ENCODE measurements around the gene NARS2. TPM values are rescaled to one million over a fixed set of nuclear protein-coding genes. Genes with fewer than 3 reads are reported as not detected.

NARS2 gene
- total and polyA plus RNA-seq, 2 donors = 25.0 to 30.1 TPM

- peaks cover 11 to 19% of the 10 kb centered on the region in 2 donors for H3K4me1 ChIP-seq (ENCODE audit: control insufficient read depth in 2 of 2, insufficient read depth in 2 of 2, low read length in 2 of 2)
- DNase-seq (ENCODE audit: low read depth in 6 of 9, low spot score in 9 of 9) = peak in 2 of 9 donors; percentile 26 to 57
- H3K9me3 ChIP-seq (ENCODE audit: control insufficient read depth in 2 of 2, insufficient read depth in 1 of 2, low read length in 1 of 2) = no peaks in the 10 kb centered on the region
- no peak overlapping the region for H3K4me3 ChIP-seq (ENCODE audit: low read length in 2 of 2)
- H3K27ac ChIP-seq (ENCODE audit: low read depth in 1 of 2, low read length in 1 of 2) = peak overlapping the region in 1 of 2 donors; percentile 73
- 9% methylated on average over 2 of the region's 2 CpGs for WGBS
- H3K36me3 ChIP-seq (ENCODE audit: control insufficient read depth in 2 of 2, insufficient read depth in 2 of 2, low read length in 1 of 2) = no peaks in the 10 kb centered on the region
- H3K27me3 ChIP-seq (ENCODE audit: control insufficient read depth in 2 of 2, insufficient read depth in 1 of 2, low read length in 1 of 2) = no peaks in the 10 kb centered on the region
Measured at GRCh38 chr11:78453140-78453935, 121.3 kb downstream of the NARS2 start.

- 97% methylated on average over 5 of the region's 5 CpGs for WGBS
- no peaks in the 10 kb centered on the region for H3K36me3 ChIP-seq (ENCODE audit: control insufficient read depth in 2 of 2, insufficient read depth in 2 of 2, low read length in 1 of 2)
- no peaks in the 10 kb centered on the region for H3K9me3 ChIP-seq (ENCODE audit: control insufficient read depth in 2 of 2, insufficient read depth in 1 of 2, low read length in 1 of 2)
- no peak for DNase-seq (ENCODE audit: low read depth in 6 of 9, low spot score in 9 of 9)
- no peak overlapping the region for H3K27ac ChIP-seq (ENCODE audit: low read depth in 1 of 2, low read length in 1 of 2)
- H3K27me3 ChIP-seq (ENCODE audit: control insufficient read depth in 2 of 2, insufficient read depth in 1 of 2, low read length in 1 of 2) = no peaks in the 10 kb centered on the region
- H3K4me3 ChIP-seq (ENCODE audit: low read length in 2 of 2) = no peak overlapping the region
- H3K4me1 ChIP-seq (ENCODE audit: control insufficient read depth in 2 of 2, insufficient read depth in 2 of 2, low read length in 2 of 2) = peaks cover 11 to 16% of the 10 kb centered on the region in 2 donors
Measured at GRCh38 chr11:78451371-78452150, 123.1 kb downstream of the NARS2 start.

GRCh38 chr11:78450866-78451265, 123.8 kb downstream of the NARS2 start:
- WGBS = 49% methylated on average over 2 of the region's 2 CpGs
- Histone ChIP-seq H3K9me3 (ENCODE audit: control insufficient read depth in 2 of 2, insufficient read depth in 1 of 2, low read length in 1 of 2) (no peaks in the 10 kb centered on the region), H3K4me3 (ENCODE audit: low read length in 2 of 2) (no peak overlapping the region), H3K36me3 (ENCODE audit: control insufficient read depth in 2 of 2, insufficient read depth in 2 of 2, low read length in 1 of 2) (no peaks in the 10 kb centered on the region), H3K27me3 (ENCODE audit: control insufficient read depth in 2 of 2, insufficient read depth in 1 of 2, low read length in 1 of 2) (no peaks in the 10 kb centered on the region), H3K27ac (ENCODE audit: low read depth in 1 of 2, low read length in 1 of 2) (no peak overlapping the region), H3K4me1 (ENCODE audit: control insufficient read depth in 2 of 2, insufficient read depth in 2 of 2, low read length in 2 of 2) (peaks cover 11 to 15% of the 10 kb centered on the region in 2 donors)
- DNase-seq (ENCODE audit: low read depth in 6 of 9, low spot score in 9 of 9) = no peak

GRCh38 chr11:78449866-78450265, 124.8 kb downstream of the NARS2 start:
- Histone ChIP-seq H3K27me3 (ENCODE audit: control insufficient read depth in 2 of 2, insufficient read depth in 1 of 2, low read length in 1 of 2) (no peaks in the 10 kb centered on the region), H3K27ac (ENCODE audit: low read depth in 1 of 2, low read length in 1 of 2) (no peak overlapping the region)
- 99% methylated on average over 4 of the region's 4 CpGs for WGBS

GRCh38 chr11:78446210-78446609, 128.5 kb downstream of the NARS2 start:
- H3K4me1 ChIP-seq (ENCODE audit: control insufficient read depth in 2 of 2, insufficient read depth in 2 of 2, low read length in 2 of 2) = no peaks in the 10 kb centered on the region
- no peaks in the 10 kb centered on the region for H3K9me3 ChIP-seq (ENCODE audit: control insufficient read depth in 2 of 2, insufficient read depth in 1 of 2, low read length in 1 of 2)
- H3K27me3 ChIP-seq (ENCODE audit: control insufficient read depth in 2 of 2, insufficient read depth in 1 of 2, low read length in 1 of 2) = no peaks in the 10 kb centered on the region
- H3K36me3 ChIP-seq (ENCODE audit: control insufficient read depth in 2 of 2, insufficient read depth in 2 of 2, low read length in 1 of 2) = peaks cover 3 to 6% of the 10 kb centered on the region in 2 donors
- H3K27ac ChIP-seq (ENCODE audit: low read depth in 1 of 2, low read length in 1 of 2) = no peak overlapping the region
- DNase-seq (ENCODE audit: low read depth in 6 of 9, low spot score in 9 of 9) = no peak
- no peak overlapping the region for H3K4me3 ChIP-seq (ENCODE audit: low read length in 2 of 2)

More at GRCh38 chr11:78449866-78450265, 124.8 kb downstream of the NARS2 start:
- no peak for DNase-seq (ENCODE audit: low read depth in 6 of 9, low spot score in 9 of 9)
- Histone ChIP-seq H3K36me3 (ENCODE audit: control insufficient read depth in 2 of 2, insufficient read depth in 2 of 2, low read length in 1 of 2) (no peaks in the 10 kb centered on the region), H3K4me1 (ENCODE audit: control insufficient read depth in 2 of 2, insufficient read depth in 2 of 2, low read length in 2 of 2) (peaks cover 11 to 15% of the 10 kb centered on the region in 2 donors), H3K9me3 (ENCODE audit: control insufficient read depth in 2 of 2, insufficient read depth in 1 of 2, low read length in 1 of 2) (no peaks in the 10 kb centered on the region), H3K4me3 (ENCODE audit: low read length in 2 of 2) (no peak overlapping the region)

DNA sequence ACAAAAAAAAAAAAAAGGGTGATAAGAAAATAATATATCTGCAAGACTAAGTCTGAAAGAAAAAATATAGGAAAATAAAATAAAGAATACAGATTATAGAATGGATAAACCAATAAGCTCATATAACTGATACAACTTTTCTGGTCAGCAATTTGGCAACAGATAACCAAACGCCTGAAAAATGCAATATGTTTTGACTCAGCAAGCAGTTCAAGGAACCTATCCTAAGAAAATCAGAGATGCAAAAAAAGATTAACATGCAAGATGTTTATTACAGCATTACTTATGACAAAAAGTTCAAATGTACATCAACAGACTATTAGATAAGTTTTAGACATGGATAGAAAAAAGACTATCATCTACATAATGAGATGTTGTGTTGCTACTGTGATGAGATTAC, 129.9 kb downstream of the NARS2 start:
- no peak overlapping the region for H3K4me3 ChIP-seq (ENCODE audit: low read length in 2 of 2)
- no peak for DNase-seq (ENCODE audit: low read depth in 6 of 9, low spot score in 9 of 9)
- WGBS = 97% methylated on average over 1 of the region's 1 CpG
- H3K9me3 ChIP-seq (ENCODE audit: control insufficient read depth in 2 of 2, insufficient read depth in 1 of 2, low read length in 1 of 2) = no peaks in the 10 kb centered on the region
- H3K27me3 ChIP-seq (ENCODE audit: control insufficient read depth in 2 of 2, insufficient read depth in 1 of 2, low read length in 1 of 2) = no peaks in the 10 kb centered on the region
- no peaks in the 10 kb centered on the region for H3K4me1 ChIP-seq (ENCODE audit: control insufficient read depth in 2 of 2, insufficient read depth in 2 of 2, low read length in 2 of 2)
- H3K27ac ChIP-seq (ENCODE audit: low read depth in 1 of 2, low read length in 1 of 2) = no peak overlapping the region
- peaks cover 3 to 6% of the 10 kb centered on the region in 2 donors for H3K36me3 ChIP-seq (ENCODE audit: control insufficient read depth in 2 of 2, insufficient read depth in 2 of 2, low read length in 1 of 2)

DNA sequence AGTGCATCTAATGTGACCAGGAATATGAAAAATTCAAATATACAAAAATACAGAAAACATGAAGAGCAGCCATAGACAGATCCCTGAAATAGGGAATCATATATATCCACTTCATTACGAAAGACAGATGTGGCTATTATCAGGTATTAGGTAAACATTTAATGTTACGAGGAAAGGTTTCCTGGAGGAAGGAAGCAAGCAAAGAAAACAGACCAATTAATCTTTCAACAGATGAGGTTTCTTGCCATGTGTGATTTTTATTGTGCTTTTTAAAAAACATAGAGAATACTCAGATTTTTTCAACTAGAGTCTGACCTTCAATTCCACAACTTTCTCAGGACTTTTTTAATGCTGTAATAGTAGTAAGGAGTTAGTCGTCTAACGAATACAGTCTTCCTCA, 132.7 kb downstream of the NARS2 start:
- peaks cover 3 to 6% of the 10 kb centered on the region in 2 donors for H3K36me3 ChIP-seq (ENCODE audit: control insufficient read depth in 2 of 2, insufficient read depth in 2 of 2, low read length in 1 of 2)
- no peak overlapping the region for H3K4me3 ChIP-seq (ENCODE audit: low read length in 2 of 2)
- no peaks in the 10 kb centered on the region for H3K4me1 ChIP-seq (ENCODE audit: control insufficient read depth in 2 of 2, insufficient read depth in 2 of 2, low read length in 2 of 2)
- WGBS = 97% methylated on average over 4 of the region's 4 CpGs
- H3K27ac ChIP-seq (ENCODE audit: low read depth in 1 of 2, low read length in 1 of 2) = no peak overlapping the region
- no peak for DNase-seq (ENCODE audit: low read depth in 6 of 9, low spot score in 9 of 9)
- no peaks in the 10 kb centered on the region for H3K9me3 ChIP-seq (ENCODE audit: control insufficient read depth in 2 of 2, insufficient read depth in 1 of 2, low read length in 1 of 2)
- no peaks in the 10 kb centered on the region for H3K27me3 ChIP-seq (ENCODE audit: control insufficient read depth in 2 of 2, insufficient read depth in 1 of 2, low read length in 1 of 2)

- no peak overlapping the region for H3K4me3 ChIP-seq (ENCODE audit: low read length in 2 of 2)
- DNase-seq (ENCODE audit: low read depth in 6 of 9, low spot score in 9 of 9) = no peak
- H3K27me3 ChIP-seq (ENCODE audit: control insufficient read depth in 2 of 2, insufficient read depth in 1 of 2, low read length in 1 of 2) = no peaks in the 10 kb centered on the region
- 72% methylated on average over 5 of the region's 5 CpGs for WGBS
- no peaks in the 10 kb centered on the region for H3K9me3 ChIP-seq (ENCODE audit: control insufficient read depth in 2 of 2, insufficient read depth in 1 of 2, low read length in 1 of 2)
- H3K36me3 ChIP-seq (ENCODE audit: control insufficient read depth in 2 of 2, insufficient read depth in 2 of 2, low read length in 1 of 2) = peaks cover 2 to 5% of the 10 kb centered on the region in 2 donors
- no peak overlapping the region for H3K27ac ChIP-seq (ENCODE audit: low read depth in 1 of 2, low read length in 1 of 2)
- H3K4me1 ChIP-seq (ENCODE audit: control insufficient read depth in 2 of 2, insufficient read depth in 2 of 2, low read length in 2 of 2) = no peaks in the 10 kb centered on the region
Measured at GRCh38 chr11:78438298-78438975, 136.2 kb downstream of the NARS2 start.

GRCh38 chr11:78432956-78433355, 141.7 kb downstream of the NARS2 start:
- WGBS = 96% methylated on average over 1 of the region's 1 CpG

More at GRCh38 chr11:78432956-78433355, 141.7 kb downstream of the NARS2 start:
- no peak overlapping the region for H3K27ac ChIP-seq (ENCODE audit: low read depth in 1 of 2, low read length in 1 of 2)
- DNase-seq (ENCODE audit: low read depth in 6 of 9, low spot score in 9 of 9) = no peak
- no peaks in the 10 kb centered on the region for H3K27me3 ChIP-seq (ENCODE audit: control insufficient read depth in 2 of 2, insufficient read depth in 1 of 2, low read length in 1 of 2)
- H3K36me3 ChIP-seq (ENCODE audit: control insufficient read depth in 2 of 2, insufficient read depth in 2 of 2, low read length in 1 of 2) = no peaks in the 10 kb centered on the region
- H3K4me1 ChIP-seq (ENCODE audit: control insufficient read depth in 2 of 2, insufficient read depth in 2 of 2, low read length in 2 of 2) = peaks cover 17 to 25% of the 10 kb centered on the region in 2 donors
- H3K9me3 ChIP-seq (ENCODE audit: control insufficient read depth in 2 of 2, insufficient read depth in 1 of 2, low read length in 1 of 2) = no peaks in the 10 kb centered on the region
- H3K4me3 ChIP-seq (ENCODE audit: low read length in 2 of 2) = no peak overlapping the region
